Superior temporal gyrus (tissue), 1 donor: ENCODE data around the gene PDE4B.

Source experiments
- DNase-seq: peaks from one replicate; pipeline ENCODE4 v3.0.0-alpha.2; 2016; ENCODE audit errors: extremely low spot score

PDE4B gene

GRCh38 chr1:66335859-66336640 lies 543.4 kb downstream of the PDE4B start:
- peak; percentile 49 for DNase-seq

DNA sequence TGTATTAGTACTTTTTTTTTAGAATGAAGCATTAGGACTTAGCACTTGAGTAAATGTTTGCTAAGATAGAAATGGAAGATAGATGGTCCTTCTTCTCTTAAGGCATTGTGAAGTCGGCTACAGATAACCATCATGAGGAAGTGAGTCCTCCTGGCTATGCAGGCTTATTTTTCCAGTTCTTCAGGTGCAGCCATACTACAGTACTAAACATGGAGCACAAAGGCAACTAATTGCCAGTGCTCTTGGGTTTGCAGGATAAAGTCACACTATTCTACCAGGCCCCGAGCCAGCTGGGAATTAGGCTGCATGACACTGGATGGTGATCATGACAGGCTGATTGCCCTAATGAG lies 543.9 kb downstream of the PDE4B start:
- peak; percentile 15 for DNase-seq

DNA sequence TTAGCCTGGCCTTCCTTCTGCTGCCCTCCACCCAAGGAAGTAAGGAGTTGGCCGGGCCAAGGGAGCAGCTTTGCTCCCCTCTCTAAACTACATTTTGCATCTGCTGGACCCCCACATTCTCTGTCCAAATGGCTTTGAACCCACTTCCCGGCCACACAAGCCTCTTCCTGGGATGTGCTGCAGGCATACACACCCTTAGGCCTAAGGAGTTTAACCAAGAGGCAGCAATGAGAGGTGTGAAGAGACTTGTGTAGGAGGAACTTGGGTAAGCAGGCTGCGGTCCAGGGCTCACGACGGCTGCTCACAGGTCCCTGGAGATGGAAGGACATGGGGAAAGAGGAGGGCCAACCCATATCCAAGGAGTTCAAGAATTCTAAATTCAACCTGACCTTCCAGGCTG lies 544.6 kb downstream of the PDE4B start:
- DNase-seq, result no peak

- DNase-seq, result peak; percentile 59
Observed at GRCh38 chr1:66339944-66340343, 547.2 kb downstream of the PDE4B start.

DNA sequence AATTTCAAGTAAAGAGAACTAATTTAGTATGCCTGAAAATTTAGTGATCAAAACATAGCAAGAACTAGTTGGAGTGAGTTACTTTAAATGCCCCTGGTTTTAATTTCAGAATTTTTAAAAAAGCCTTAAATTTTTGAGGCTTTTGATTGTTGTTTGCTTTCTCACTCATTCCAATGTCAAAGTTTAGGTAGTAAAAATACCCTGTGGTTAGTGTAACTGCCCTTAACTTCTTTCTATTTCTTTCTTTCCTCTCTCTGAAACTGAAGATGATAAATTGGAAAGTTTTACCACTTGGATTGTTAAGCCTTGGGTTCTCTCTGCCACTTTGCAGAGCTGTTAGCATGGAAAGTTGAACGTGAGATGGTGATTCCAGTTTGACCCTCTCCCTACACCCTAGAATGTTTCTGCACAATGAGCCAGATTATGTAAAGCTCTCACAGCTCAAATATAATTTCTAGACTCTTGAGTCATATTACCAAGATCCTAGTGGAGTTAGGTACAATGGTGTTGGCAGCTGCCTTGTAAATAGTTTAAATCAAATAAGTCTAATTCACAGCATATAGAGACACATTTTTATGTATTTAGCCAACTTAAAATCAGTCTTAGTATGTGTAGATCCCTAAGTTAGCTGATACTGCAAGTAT lies 548.9 kb downstream of the PDE4B start:
- DNase-seq, result peak; percentile 16

- DNase-seq, result no peak
Observed at GRCh38 chr1:66342707-66343106, 550.0 kb downstream of the PDE4B start.

- DNase-seq, result peak; percentile 18
Observed at GRCh38 chr1:66343569-66344325, 551.1 kb downstream of the PDE4B start.

- no peak for DNase-seq
Observed at GRCh38 chr1:66346057-66346795, 553.5 kb downstream of the PDE4B start.

- DNase-seq, result no peak
Observed at GRCh38 chr1:66346873-66347272, 554.2 kb downstream of the PDE4B start.

- no peak for DNase-seq
Observed at GRCh38 chr1:66348776-66349175, 556.1 kb downstream of the PDE4B start.

DNA sequence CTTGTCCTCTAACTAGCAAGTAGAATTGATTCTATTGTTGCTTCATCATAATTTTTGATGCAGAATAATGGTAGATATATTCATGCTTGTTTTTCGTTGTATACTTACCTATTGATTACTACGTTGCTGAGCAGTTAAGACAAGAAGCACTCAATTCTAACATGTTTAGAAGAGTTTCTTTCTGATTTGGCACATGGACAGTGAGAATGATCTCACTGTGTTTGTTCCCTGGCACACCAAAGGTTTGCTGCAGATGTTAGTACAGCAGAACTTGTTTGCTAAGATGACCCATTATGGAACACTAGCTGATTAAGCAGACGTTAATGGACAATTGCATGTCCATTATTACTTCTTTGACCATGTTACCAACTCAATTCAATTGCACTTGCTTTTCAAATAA lies 556.5 kb downstream of the PDE4B start:
- DNase-seq, result peak; percentile 82

DNA sequence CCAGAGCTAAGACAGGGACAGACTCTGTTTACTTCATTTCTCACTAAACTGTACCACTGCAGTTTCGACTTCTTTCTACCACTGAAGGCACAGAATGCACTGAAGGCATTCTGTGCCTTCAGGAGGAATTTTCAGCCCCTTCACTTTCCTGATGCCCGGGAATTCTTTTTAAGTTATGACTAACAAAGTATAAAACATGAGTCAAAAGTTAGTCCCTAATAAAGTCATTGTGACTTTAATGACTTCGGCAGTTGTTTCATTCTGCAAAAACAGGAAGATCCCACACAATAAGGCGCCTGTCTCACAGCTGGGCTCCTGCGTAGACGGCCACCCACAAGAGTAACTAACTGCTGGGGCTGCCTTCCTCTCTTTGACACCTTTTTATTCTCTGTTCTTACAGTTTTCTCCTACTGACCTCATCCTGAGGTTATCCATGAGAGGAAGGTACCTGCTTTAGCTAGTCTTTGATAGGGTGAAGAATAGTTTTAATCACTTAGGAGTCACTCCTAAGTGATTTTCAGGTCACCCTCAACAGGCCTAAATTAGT lies 557.4 kb downstream of the PDE4B start:
- peak; percentile 76 for DNase-seq

DNA sequence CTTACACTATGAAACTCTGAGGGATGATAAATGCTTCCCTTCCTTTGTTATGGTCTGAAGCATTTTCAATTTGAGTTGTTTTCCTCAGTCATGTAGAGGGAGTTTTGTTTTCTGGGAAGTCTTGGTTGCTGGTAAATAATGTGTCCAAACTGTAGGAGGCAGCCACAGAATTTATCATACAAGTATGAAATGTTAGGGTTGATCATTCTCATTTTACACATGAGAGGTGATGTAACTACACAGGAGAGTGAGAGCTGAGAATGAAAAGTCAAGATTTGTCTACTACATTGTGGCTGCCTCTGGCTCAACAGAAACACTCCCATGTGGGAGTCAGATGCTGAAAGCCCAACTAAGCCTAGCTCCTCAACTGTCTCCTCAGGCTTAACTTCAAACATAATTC lies 558.8 kb downstream of the PDE4B start:
- DNase-seq, result no peak

DNA sequence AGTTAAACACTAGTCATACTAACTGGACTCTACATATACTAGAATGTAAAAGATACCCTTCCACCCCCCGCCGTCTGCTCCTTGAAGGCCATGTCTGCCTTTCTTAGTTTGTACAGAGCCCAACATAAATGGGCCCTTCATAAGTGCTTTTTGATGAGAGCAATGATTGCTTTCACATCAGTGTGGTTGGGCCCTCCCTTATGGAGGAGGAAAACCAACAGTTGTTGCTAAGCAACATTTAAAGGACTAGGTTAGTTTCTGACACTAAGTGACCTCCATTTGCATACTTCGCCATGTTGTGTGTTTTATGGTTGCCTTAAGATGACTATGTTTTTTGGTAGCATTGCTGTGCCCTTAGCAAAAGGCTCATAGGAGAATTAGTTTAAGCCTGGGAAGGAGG lies 559.2 kb downstream of the PDE4B start:
- DNase-seq, result no peak

DNA sequence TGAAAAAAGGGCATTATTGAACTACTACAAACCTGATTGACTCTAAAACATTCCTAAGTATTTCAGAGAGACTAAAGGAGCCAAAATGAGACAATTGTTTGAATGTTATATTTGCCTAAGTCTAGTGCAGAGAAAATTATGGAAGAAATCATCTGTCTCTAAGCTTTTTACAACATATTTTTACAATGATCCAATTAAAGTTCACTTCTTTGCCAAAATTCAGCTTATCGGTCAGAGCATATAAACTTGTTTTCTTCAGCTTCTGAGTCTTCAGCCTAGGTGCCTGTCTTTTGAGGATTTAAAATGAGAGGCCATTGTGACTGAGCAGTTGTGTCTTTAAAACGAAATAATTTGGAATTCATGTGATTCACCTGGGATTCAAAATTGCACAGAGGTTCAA lies 560.1 kb downstream of the PDE4B start:
- DNase-seq, result no peak

DNA sequence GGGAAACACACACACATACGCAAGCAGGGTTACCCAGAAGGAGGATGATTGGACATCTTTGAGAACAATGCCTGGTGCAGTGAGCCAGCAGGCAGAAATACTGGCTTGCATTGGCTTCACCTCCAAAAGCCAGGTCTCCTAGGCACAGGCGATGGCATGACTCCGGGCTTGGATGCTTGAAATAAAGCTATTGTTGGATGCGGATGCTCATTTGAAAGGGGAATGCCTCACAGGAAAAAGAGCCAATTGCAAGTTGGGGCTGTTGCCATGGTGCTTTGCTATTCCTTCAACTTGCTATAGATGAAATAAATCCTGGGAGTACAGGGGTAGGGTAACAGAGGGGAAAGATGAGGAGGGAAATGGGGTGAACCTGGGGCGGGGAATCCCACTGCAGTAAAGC lies 560.6 kb downstream of the PDE4B start:
- DNase-seq, result peak; percentile 82

DNA sequence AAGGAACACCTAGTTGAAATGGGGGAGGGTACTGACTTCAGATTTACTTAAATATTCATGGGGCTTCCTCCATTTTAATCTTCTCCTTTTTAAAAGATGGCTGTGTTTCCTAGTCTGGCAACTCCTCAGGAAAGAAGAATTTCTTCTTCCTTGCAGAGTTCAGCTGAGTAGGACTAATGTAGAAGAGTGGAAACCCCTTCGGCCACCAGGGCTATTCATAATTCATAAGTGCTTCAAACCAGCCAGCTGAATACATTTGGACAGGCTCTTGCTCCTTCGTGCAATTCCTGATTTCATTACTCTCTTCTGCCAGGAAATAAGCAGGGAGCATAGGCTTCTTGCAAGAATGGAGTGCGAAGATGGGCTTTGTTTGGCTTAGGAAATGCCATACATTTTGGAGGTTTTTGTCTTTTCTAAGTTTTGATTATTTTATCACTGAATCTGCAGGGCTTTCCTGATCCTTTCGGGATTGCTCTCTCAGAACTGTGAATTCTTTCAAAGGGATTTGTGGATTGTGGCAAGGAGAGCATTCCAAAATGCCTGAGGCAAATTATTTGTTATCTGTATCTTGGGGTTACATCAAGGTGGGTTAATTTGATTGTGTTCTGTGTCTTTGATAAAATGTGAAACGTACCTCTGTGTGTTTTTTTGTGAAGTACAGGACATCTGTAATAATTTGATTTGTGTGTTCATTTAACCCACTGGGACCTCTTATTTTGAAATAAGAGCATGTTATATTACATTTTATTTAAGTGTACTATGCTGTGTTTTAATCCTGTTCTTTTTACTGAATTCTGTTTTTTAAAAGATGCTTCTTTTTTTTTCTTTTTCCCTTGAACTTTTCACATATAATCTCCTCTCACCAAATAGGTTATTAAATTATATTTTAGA lies 561.9 kb downstream of the PDE4B start:
- no peak for DNase-seq

DNA sequence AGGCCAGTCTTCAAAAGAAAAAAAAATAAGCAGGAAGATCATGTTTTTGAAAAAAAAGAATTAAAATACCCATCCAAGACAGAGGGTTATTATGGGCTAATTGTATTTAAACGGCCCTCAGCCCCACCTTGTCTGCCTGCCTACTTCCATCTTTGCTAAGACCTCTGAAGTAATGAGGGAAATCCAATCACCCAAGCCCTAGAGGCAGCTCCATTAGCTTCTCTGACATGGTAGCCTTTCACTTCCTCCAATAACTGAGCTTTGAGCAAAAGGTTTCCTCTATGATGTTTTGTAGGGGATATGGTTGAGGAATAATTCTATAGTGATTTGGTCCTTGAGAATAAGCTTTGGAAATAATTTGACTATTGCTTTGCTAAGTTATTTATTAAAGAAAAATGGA lies 563.1 kb downstream of the PDE4B start:
- no peak for DNase-seq

DNA sequence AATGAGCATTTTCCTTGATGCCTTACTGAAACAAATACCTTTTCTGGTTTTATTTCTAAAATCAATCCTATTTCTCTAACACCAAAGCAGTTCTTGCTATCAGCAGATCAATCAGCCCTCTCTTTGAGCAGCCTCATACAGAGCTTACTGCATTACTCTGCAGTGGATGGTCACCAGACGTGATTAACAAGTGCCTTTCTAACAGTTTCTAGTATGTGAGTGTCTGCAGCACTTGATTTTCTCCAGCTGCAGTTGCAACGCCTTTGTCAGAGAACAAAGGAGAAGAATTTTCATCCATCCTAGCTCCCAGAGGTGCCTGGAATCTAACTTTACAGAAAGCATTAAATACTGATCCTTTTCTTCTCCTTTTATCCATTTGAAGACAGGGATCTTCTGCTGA lies 563.9 kb downstream of the PDE4B start:
- DNase-seq, result no peak

- DNase-seq, result no peak
Observed at GRCh38 chr1:66357021-66357420, 564.3 kb downstream of the PDE4B start.
